COLO668 (cell line): Measurements from ENCODE around the gene RALB.
"Not testable (repeated sequence)": the region's sequence is repeated elsewhere in the genome, so short reads cannot be mapped to it uniquely, and the experiment has no call there.

Source experiments
- DNase-seq: peaks from one replicate; lab custom pipeline; 2025; ENCODE audit not compliant: unreplicated experiment; lab: John Stamatoyannopoulos, UW

The RALB gene

DNA sequence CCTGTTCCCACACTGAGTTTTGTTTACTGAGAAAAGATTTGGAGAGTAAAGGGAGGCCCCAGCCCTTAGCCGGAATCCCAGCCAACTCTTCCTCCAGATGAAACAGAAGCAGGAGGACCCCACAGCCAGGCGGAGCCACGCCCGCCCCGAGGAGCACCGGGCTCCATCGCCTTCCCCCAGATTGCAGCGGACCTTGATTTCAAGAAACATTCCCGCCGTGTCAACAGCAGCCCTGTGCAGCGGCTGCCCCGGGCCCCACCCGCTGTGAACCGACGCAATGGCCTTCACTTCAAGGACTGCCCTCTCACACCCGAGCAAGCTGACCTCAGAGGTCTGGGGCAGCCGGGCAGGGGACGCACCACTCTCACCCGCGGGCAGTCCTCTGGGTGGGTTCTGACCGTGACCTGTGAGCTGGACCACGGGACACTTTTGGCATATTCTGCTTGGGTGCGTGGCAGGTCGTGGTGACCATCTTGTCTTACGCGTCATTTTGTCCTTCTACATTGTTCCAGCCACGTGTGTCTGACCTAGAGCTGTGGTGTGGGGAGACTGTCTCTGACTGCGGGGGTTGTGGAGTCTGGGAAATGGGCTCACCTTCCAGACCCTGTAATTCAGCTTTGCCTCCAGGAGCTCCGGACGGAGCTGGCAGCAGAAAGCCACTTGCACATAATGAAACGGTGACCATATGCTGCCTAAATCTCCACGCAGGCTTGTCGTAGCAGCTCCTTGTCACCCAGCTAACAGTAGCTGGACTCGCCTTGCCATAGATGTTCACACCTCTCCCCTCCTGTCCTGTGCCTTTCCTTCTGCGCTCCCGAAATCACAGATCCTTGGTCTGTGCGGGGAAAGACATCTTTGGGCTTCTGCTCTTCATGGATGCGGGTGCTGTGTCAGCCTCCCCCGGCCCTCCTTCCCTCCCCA, 61.3 kb downstream of the RALB start:
- peak; percentile 39 for DNase-seq

DNA sequence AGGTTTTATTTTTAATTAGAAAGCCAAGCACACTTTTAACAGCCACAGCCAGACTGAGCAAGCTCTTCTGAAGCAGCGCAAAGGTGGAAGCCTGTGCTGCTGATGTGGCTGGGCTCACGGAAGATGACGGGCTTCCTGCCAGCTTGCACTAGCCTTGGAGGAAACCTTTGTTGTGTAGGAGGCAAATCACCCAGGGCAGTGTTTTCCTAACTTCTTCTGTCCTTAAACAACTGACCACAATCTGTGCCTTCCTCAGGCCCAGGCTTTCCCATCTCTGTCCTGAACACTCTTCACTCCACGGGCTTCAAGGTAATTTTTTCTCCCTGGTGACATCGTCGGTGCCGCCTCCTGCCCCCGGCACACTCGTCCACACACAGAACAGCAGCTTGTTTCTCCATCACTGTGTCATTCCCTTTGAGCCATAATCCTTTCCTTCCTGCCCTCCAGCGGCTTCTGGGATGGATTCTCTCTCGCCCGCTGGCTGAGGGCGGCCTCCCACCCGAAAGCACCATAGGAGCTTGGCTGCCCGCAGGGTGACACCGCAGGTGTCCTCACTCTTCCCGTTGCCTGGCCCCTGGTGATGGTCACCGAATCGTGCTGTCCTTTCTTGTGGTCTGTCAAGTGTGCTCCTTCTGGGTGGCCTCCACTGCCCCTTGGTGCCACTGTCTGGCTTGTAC, 62.2 kb downstream of the RALB start:
- DNase-seq = no peak

DNA sequence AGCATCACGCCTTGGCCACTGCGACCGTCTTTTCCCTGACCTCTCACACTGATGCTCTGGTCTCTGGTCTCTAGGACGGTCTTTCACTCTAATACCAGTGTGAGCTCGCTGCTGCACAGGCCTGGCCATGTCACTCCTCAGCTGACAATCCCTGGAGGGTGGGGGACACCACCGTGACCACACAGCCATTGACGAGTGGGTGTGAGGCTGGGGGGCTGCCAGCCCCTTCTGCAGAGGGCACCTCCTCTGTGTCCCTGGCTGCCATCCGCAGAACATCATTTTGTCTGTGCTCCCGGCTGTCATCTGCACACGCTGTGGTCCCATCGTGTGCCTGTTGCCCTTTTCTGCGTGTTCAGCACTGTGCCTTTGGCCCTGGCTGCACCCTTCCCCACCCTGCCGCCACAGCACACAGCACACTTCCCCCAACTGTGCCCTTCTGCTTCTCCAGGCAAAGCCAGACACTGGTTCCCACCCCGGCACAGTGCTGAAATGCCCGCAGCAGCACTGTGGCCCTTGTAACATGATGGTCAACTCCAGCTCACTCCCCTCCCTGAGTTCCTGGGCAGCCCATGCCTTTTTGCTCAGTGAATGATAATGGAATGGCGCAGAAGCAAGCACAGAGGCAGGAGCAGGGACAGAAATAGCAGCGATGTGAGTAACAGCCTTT, 62.8 kb downstream of the RALB start:
- no peak for DNase-seq

DNA sequence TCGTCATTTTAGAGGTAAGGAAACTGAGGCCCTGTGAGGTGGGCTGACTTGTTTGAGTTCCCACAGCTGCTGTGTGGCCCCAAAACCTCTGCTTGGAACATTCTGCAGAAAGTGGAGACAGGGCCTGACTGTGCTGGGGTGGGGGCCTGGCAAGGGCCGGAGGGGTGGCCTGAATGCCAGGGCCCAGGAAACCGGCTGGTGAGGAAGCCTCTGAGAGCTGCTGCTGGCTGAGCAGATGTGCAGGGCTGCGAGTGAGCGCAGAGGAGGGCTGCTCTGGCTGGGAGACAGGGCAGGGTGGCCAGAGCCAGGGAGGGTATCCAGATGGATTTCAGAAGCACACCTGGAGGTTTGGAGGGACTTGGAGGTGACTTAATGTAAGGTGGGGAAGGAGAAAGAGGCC, 63.4 kb downstream of the RALB start:
- no peak for DNase-seq

DNA sequence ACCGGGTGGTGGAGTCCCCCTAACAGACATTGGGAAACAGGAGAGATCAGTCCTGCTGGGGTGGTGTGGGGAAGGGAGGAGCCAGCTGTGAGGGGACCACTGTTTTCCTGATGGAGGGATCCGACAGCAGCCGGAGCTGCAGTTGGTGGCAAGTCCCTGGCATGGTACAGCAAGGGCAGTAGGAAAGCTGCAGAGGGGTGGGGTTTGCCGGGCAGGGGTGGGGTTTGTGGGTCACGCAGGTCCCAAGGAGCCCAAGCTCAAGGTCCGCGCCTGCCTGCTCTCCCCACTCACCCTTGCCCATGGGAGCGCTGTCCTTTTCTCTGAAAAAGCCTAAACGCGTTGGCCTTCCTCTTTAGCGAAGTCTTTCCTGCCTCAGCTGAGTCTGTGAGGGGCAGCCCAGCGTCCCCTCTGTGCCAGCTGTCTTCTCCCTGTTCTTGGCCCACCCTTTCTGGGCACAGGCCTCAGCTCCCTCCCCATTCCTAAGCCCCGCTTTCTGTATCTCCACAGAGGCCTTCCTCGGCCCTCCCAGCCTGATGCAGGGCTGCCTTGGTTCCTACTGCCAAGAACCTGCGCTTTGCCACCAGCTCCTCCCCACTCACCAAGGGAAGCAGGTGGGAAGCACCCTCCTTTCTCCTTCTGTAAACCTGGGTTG, 64.0 kb downstream of the RALB start:
- DNase-seq = no peak

DNA sequence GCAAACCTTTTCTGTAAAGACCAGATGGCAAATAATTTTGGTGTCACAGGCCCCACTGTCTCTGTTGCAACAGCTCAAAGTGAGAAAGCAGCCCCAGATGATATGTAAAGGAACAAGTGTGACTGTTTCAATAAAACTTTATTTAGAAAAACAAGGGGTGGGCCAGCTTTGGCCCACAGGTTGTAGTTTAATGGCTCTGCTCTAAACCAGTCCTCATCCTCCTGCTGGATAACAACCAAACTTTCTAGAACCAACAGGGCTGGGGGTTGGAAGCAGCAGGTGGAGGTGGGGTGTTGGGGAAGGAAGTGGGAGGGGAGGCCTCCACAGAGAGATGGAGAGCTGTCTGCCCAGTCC, 64.5 kb downstream of the RALB start:
- no peak for DNase-seq

DNA sequence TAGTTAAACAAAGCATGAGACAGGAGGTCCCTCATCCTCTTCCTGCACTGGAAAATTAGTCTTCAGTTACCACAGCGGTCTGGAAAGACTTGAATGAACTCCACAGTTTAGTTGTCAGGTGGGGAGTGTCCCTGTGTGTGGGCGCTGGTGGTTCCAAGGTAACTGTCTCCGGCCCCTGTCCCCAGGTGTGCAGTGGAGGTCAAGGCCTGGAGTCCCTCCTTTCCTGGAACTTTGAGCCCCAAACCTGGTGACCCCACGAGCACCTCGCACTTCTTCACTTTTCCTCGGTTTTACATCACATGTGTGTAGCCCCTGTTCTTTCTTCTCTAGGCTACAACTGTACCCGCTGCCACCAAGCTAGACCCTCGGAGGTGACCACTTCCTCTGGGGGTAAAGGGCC, 65.3 kb downstream of the RALB start:
- DNase-seq = no peak

DNA sequence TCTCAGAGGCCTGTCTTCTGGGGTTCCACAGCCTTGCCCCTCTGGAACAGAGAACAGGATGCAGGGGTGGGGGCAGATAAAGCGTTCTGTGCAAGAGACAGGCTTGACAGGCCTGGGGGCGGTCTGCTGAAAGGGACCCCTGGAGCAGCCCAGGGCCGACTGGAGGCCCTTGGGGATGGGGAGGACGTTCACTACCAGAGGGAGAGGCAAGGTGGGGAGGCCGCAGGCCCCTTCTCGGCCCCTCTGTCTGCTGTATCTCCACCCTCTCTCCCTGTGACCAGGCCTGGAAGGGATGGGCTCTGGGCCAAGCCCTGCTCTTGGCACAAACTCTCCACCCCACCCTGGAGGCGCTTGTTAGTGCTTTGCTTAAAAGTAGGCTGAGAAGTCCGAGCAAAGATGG, 66.0 kb downstream of the RALB start:
- no peak for DNase-seq

DNA sequence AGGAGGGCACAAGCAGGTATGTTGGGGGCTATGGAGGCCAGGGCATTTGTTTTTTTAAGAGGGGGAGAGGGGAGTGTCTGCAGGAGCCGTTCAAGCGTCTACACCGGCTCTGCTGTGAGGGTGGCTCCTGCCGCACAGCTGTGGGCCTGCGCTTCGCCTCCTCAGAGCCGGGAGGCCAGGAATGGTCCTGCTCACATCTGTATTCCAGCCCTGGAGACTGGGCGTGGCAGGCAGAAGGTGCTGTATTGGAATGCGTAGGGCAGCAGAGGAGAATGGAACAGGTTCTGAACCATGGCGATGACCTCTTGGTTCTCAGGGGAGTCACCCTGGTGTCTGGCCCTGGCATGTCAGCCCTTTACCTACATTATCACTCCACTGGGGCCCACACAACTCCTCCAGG, 66.5 kb downstream of the RALB start:
- no peak for DNase-seq

DNA sequence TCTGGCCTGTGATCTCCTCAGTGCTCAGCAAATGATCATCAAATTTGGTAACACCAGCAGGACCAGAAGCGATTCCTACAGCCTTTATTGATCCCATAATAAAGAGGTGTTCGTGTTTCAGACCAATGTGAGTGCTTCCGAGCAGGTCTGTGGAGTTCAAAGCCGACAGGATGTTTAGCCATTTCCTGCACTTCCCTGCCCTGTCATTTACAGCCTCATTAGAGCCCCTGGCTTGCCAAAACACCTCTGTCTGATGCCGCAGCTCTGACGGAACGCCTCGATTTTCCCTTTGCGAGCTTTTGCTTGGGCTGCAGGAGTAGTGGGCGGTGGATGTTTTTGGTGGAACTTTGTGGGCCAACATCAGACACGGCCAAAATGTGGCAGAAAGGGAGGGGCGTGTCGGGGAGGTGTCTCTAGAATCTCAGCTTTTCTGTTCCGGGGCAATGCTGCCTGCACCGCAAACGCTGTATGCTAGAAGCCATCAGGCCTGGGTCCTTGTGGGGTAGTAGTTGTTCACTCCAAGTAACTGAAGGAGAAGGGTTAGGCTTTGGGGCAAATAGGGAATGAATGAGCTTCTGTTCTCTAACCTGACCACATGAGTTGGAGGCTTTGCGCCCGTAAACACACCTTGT, 67.2 kb downstream of the RALB start:
- no peak for DNase-seq

DNA sequence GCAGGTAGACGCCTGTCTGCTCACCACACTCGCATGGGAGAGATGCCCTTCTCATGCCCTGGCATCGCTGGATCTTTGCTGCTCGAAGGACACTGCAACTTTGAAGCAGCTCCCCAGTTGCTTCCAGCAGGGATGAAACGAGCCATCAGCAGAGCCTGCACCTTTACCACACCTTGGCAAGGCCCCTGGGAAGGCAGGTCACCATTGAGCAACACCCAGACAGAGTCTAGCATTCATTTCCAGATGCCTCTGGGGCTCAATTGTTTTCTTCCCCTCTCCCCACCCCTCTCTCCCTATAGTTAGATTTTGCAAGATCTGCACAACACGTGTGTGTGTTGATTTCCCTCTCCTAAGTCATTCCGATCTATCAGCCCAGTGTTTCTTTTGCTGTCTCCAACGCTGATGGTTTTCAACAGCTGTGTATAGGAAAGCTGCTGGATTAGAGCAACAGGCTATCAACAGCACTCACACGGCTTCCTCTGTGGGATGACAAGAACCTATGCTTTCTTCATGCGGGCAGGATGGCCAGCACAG, 67.7 kb downstream of the RALB start:
- DNase-seq = no peak

DNA sequence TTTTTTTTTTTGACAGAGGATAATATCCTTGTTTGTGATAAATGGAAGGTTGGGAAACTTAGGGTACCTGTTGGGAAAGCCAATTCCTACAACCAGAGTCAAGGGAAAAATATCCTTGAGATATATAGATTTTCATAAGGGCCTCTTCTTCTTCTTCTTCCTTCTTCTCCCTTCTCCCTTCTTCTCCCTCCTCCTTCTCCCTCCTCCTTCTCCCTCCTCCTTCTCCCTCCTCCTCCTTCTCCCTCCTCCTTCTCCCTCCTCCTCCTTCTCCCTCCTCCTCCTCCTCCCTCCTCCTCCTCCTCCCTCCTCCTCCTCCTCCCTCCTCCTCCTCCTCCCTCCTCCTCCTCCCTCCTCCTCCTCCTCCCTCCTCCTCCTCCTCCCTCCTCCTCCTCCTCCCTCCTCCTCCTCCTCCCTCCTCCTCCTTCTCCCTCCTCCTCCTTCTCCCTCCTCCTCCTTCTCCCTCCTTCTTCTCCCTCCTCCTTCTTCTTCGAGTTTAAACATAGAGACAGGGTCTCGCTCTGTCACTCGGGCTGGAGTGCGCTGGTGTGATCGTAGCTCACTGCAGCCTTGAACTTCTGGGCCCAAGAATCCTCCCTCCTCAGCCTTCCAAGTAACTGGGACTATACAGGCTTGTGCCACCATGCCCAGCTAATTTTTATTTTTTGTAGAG, 68.4 kb downstream of the RALB start:
- not testable (repeated sequence) for DNase-seq

DNA sequence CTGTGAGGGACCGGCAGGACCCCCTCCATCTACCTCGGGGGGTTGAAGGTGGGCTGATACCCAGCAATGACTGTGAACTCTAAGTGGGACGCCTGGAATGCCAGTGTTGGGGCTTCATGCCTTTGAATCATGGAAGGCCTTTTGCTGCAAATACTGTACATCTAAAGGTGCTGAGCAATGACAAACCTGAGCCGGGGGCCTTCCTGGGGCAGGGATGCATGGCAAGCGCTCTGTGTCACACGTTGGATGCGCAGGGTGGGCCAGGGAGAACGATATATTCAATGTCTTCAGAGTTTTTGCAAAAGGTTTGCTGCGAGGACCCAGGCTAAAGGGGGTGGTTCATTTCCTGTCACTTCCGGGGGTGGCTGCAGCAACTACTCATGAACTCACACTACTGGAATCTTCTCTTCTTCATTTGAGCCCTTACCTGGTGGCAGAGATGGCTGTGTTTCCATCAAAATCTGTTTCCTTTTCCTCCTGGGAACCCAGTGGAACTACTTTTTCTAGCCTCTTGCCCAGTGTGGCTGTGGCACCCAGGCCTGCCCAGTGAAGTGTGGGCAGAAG, 69.2 kb downstream of the RALB start:
- DNase-seq = no peak

DNA sequence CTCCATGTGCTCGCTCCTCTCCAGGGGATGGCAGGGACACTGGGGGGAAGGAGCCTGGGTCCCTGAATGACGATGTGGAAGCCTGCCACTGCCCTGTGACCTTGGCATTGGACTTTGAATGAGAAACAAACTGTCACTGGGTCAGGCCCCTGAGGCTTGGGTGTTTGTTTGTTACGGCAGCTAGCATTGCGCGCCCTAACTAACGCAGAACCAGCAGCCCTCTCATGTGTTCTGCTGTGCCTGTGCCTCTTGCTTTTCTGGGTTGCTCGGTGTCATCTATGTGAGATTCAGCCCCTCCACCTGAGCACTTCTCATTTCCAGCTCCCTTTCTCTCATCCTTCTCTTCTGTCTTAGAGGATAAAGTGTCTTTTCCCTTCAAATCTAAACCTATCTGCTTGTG, 69.7 kb downstream of the RALB start:
- no peak for DNase-seq

DNA sequence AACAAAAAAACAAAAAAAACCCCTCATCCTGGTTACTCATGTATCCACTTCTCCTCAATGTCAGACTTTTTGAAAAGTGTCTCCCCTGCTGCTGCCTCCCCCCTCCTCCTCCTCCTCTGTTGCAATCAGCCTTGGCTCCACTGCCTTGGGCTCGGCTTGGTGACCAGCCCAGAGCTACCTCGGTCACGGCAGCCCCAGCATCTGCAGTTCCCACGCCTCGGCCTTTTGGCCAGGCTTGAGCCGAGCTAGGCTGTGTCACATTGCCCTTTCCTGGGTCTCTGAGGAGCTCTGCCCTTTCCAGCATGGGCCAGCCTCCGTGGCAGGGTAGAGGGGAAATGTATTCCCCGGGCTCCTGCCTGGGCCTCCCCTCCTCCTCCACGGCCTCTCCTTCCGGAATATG, 70.6 kb downstream of the RALB start:
- DNase-seq = no peak

DNA sequence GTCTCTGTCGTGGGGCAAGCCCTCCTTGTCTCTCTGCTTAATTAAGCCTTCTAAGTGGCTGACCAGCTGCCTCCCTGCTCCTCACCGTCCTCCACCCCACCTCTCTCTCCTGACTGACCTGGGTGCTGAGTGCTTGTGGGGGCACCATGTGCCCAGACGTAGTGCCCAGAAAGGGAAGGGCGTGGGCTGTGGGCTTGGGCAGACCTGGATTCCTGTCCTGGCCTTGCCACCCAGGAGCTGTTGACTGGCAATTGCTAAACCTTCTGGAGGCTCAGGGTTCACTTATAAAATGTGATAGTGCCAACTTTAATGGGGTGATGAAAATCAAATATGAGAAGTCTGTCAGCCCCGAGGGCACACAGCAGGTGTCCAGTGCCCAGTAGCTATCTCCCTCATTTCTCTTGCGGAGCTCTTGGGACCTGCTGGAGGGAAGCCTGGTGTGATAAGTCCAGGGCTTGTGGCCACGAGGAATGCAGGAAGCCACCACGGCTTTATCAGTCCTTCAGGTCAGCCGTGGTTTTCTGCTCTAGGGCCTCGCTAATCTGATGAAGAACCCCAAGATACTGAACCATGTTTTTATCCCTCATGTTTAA, 71.3 kb downstream of the RALB start:
- DNase-seq = no peak

DNA sequence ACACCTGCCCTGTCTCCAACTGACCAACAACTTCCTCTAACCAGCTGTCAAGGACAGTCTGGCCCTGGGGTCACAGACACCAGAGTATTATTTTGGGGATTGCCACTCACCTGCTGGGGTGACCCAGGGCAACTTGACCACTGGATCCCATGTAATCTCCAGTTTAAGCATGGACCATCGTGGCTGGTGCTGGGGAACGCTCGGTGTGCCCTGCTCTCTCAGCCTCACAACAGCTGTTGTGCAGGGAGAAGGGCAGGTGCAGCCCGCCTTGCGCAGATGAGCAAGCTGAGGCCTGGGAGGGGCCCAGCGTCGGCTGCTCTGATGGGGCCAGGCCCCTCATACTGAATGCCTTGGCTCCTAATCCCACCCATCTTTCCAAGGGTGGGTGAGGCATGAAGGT, 72.3 kb downstream of the RALB start:
- DNase-seq = no peak

DNA sequence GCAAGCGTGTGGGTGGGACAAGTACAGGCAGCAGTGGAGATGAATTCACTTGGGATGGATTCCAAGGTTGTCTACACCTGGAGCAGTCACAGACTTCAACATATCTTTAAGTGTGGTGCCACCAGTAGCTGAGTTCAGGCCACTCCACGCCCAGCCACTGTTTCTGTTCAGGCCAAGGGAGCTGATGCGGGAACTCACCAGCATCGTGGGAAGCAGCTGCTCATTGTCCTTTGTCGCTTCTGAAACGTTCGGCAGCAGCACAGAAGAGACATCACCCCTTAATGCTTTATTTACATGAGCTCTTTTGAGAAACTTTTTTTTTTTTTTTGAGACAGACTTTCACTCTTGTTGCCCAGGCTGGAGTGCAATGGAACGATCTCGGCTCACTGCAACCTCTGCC, 73.4 kb downstream of the RALB start:
- no peak for DNase-seq

DNA sequence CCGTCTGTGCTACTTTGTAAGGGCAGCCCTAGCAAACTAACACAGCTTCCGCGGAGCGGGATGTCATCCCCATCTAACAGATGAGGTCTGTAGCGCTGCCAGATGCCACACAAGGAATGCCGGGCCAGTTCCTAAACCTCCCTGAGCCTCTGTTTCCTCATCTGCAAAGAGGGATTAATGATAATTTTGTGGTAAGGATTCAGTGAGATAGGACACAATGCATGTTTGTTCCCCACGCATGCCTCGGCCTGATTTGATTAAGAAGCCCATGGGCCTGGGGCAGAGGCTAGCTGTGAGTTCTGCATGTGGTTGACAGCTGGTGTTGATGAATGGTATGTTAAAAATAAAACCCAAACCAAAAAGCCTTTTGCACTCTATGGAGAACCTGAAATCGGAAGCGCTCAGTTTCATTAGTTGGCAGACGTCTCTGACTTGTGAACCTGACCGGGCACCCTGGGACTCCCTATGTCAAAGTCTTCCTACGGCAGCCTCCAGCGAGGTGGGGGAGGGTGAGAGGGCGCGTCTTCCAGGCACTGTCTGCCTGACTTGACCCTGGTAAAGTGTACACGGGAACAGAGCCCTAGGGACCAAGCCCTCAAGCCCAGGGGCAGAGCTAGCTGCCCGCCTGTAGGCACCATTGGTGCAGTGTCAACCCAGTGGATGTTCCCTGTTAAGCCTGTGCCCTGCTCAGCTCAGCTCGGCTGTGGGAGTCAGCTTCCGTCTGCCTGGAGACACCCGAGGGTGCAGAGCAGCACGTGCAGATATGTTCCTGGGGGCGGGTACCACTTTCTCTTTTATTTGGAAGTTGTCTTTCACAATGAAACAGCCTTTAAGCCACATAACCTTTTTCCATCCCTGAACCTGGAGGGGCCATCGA, 78.5 kb downstream of the RALB start:
- DNase-seq = no peak
